CD4-positive, CD25-positive, alpha-beta regulatory T cell (primary cell): ENCODE data around the gene STRADB. TPM values are rescaled to one million over a fixed set of nuclear protein-coding genes. Genes with fewer than 3 reads are reported as not detected.
"Not testable (repeated sequence)": the region's sequence is repeated elsewhere in the genome, so short reads cannot be mapped to it uniquely, and the experiment has no call there.

Source experiments
- ATAC-seq, 2 donors: fragments of 150-1000 bp; cut with Tn5 transposase; one replicate each; pipeline ENCODE4 v1.10.0; 2021; ENCODE audit warnings: low read depth in 2 of 2, moderate number of reproducible peaks in 2 of 2, moderate library complexity in 1 of 2
- DNase-seq, 3 donors: peaks; one replicate each; pipeline versions ENCODE4 v3.0.0 to v3.0.0-alpha.2; 2012 to 2022; ENCODE audit warnings: mixed read lengths in 1 of 3
- H3K27ac ChIP-seq: one replicate; pipeline ENCODE4 v1.7.0; 2013; ENCODE audit warnings: mild to moderate bottlenecking, low read length; ENCODE audit not compliant: insufficient read depth, poor library complexity, severe bottlenecking
- H3K27me3 ChIP-seq: one replicate; pipeline ENCODE4 v1.7.0; 2013; ENCODE audit warnings: low read length; ENCODE audit not compliant: control insufficient read depth, insufficient read depth
- H3K36me3 ChIP-seq: one replicate; pipeline ENCODE4 v1.7.0; 2013; ENCODE audit warnings: mild to moderate bottlenecking, low read length, moderate library complexity; ENCODE audit not compliant: control insufficient read depth, insufficient read depth
- H3K4me1 ChIP-seq: 2 replicates; pipeline ENCODE4 v1.7.0; 2013; ENCODE audit warnings: mild to moderate bottlenecking, low read length; ENCODE audit not compliant: insufficient read depth, control insufficient read depth, poor library complexity, severe bottlenecking
- H3K4me3 ChIP-seq: one replicate; pipeline ENCODE4 v1.7.0; 2013; ENCODE audit warnings: low read depth, mild to moderate bottlenecking, low read length, moderate library complexity
- H3K9me3 ChIP-seq, 2 experiments: 1 replicate in 1 of 2; 2 replicates in 1 of 2; pipeline ENCODE4 v1.7.0; 2013; ENCODE audit warnings: low read length in 2 of 2, mild to moderate bottlenecking in 1 of 2, moderate library complexity in 1 of 2; ENCODE audit not compliant: control insufficient read depth in 2 of 2
- H3K27ac Mint-ChIP-seq, 3 donors: one replicate each; pipeline ENCODE4 v1.8.0; 2020 to 2022; ENCODE audit warnings: mild to moderate bottlenecking in 3 of 3, mixed read lengths in 3 of 3, moderate library complexity in 2 of 3
- H3K27me3 Mint-ChIP-seq: one replicate; pipeline ENCODE4 v1.8.0; 2022; ENCODE audit warnings: mild to moderate bottlenecking, mixed read lengths
- H3K36me3 Mint-ChIP-seq: one replicate; pipeline ENCODE4 v1.8.0; 2020; ENCODE audit warnings: mixed read lengths
- H3K4me1 Mint-ChIP-seq, 4 donors: one replicate each; pipeline ENCODE4 v1.8.0; 2020 to 2022; ENCODE audit warnings: mixed read lengths in 4 of 4, mild to moderate bottlenecking in 1 of 4
- H3K4me3 Mint-ChIP-seq, 4 donors: one replicate each; pipeline ENCODE4 v1.8.0; 2020 to 2022; ENCODE audit warnings: mild to moderate bottlenecking in 4 of 4, mixed read lengths in 4 of 4, moderate library complexity in 3 of 4
- H3K9me3 Mint-ChIP-seq, 7 donors: one replicate each; pipeline ENCODE4 v1.8.0; 2020 to 2022; ENCODE audit warnings: mixed read lengths in 7 of 7, mild to moderate bottlenecking in 3 of 7, moderate library complexity in 2 of 7
- polyA plus RNA-seq, 4 donors: library from polyadenylated mRNA; unstranded; fragments of 300-500 nt; fragmentation: Illumina TruSeq; gene quantifications; one replicate each; pipeline ENCODE4 v1.2.3, GENCODE V29; 2021
- total RNA-seq: library from RNA; stranded (reverse); gene quantifications from one replicate; pipeline ENCODE4 v1.2.3, GENCODE V29; 2022

STRADB gene
- total and polyA plus RNA-seq, 5 donors from 2014 or later: 11.0 to 44.2 (median 34.4) TPM

- Mint-ChIP-seq H3K4me3 (peak overlapping the region in 1 of 4 donors; percentile 48), H3K27ac (peak overlapping the region; percentile 44 to 83 (median 77)), H3K9me3 (no peaks in the 10 kb centered on the region), H3K36me3 (no peaks in the 10 kb centered on the region), H3K27me3 (no peaks in the 10 kb centered on the region), H3K4me1 (peaks cover 37 to 62% (median 50%) of the 10 kb centered on the region in 4 donors)
- Histone ChIP-seq H3K27me3 (no peaks in the 10 kb centered on the region), H3K4me1 (peaks cover 35% of the 10 kb centered on the region), H3K27ac (peak overlapping the region; percentile 58), H3K36me3 (peaks cover 16% of the 10 kb centered on the region), H3K9me3 (no peaks in the 10 kb centered on the region), H3K4me3 (no peak overlapping the region)
- ATAC-seq: no peak
- DNase-seq: no peak
These were observed 32.4 kb upstream of the STRADB start for GRCh38 chr2:201419057-201419635.

DNA sequence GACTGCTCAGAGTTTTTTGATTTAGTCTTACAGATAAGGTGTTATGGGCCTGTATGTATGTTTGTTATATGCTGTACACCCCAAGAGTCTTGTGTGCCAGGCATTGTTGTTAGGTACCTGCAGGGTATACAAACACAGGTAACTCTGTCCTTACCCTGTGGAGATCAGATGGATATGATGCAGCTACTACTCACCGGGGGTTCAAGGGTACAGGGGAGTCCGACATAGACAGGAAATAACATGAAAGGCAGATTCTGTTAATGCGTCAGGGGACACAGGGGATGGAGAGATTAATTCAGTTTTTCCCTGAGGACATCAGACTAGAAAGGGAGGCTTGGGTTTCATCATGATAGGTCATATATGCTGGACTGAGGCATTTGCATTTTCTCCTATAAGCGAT is 31.6 kb upstream of the STRADB start:
- peaks cover 27% of the 10 kb centered on the region for H3K4me1 ChIP-seq
- ATAC-seq (peak; percentile 34 to 45), DNase-seq (no peak)
- H3K4me3 ChIP-seq: peak overlapping the region; percentile 13
- H3K27me3 ChIP-seq: no peaks in the 10 kb centered on the region
- H3K36me3 Mint-ChIP-seq: no peaks in the 10 kb centered on the region
- no peaks in the 10 kb centered on the region for H3K9me3 Mint-ChIP-seq
- peak overlapping the region; percentile 58 for H3K27ac ChIP-seq
- H3K27me3 Mint-ChIP-seq: no peaks in the 10 kb centered on the region
- peak overlapping the region in 2 of 4 donors; percentile 11 to 65 for H3K4me3 Mint-ChIP-seq
- H3K9me3 ChIP-seq: no peaks in the 10 kb centered on the region
- peaks cover 16% of the 10 kb centered on the region for H3K36me3 ChIP-seq
- peaks cover 38 to 68% (median 53%) of the 10 kb centered on the region in 4 donors for H3K4me1 Mint-ChIP-seq
- H3K27ac Mint-ChIP-seq: peak overlapping the region; percentile 83 to 96 (median 90)

DNA sequence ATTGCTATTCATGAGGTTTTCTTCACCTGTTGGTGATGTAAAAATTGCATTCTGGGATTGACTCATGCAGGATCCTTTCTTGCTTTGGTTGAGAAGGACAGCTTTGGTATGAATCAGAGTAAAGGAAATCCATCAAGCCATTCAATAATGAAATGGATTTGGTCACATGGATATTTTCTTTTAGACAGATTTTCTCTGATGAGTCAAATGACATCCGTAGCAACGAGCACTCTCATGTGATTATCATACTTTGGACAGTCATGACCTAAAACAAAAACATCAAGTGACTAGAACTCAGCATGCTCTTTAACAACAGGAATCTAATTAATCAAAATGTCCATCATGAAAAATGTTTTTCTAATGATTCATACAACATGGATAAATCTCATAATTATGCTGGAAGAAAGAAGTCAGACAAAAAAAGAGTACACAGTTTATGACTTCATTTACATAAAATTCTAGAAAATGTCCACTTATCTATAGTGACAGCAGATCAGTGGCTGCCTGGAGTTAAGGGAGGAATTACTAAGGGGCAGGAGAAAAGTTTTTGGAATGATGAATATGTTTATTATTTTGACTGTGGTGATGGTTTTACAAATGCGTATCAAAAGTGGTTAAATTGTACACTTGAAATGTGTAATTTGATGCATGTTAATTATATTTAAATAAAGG is 31.0 kb upstream of the STRADB start:
- H3K36me3 ChIP-seq: peaks cover 16% of the 10 kb centered on the region
- H3K4me3 Mint-ChIP-seq: peak overlapping the region in 1 of 4 donors; percentile 11
- H3K27me3 Mint-ChIP-seq: no peaks in the 10 kb centered on the region
- H3K9me3 Mint-ChIP-seq: no peaks in the 10 kb centered on the region
- ATAC-seq: peak in 1 of 2 donors; percentile 20
- peaks cover 38 to 69% (median 55%) of the 10 kb centered on the region in 4 donors for H3K4me1 Mint-ChIP-seq
- H3K36me3 Mint-ChIP-seq: no peaks in the 10 kb centered on the region
- H3K27ac ChIP-seq: peak overlapping the region; percentile 58
- H3K27ac Mint-ChIP-seq: peak overlapping the region; percentile 83 to 96 (median 90)
- peak overlapping the region; percentile 13 for H3K4me3 ChIP-seq
- DNase-seq: no peak
- no peaks in the 10 kb centered on the region for H3K9me3 ChIP-seq
- peaks cover 22% of the 10 kb centered on the region for H3K4me1 ChIP-seq
- H3K27me3 ChIP-seq: no peaks in the 10 kb centered on the region

DNA sequence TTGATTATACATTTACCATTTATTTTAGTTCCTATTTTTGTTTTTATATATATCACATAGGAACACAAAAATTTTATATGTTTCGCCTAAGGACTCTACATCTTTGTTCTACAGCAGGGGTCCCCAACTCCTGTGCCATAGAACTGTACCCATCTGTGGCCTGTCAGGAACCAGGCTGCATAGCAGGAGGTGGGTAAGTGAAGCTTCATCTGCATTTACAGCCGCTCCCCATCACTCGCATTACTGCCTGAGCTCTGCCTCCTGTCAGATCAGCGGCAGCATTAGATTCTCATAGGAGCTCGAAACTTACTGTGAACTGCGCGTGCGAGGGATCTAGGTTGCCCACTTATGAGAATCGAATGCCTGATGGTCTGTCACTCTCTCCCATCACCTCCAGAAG is 25.6 kb upstream of the STRADB start:
- Mint-ChIP-seq H3K4me3 (no peak overlapping the region), H3K4me1 (peaks cover 18 to 62% (median 33%) of the 10 kb centered on the region in 4 donors), H3K36me3 (peaks cover 3% of the 10 kb centered on the region), H3K9me3 (peaks cover 0 to 4% (median 0%) of the 10 kb centered on the region in 7 donors), H3K27ac (peak overlapping the region in 2 of 3 donors; percentile 42 to 63), H3K27me3 (no peaks in the 10 kb centered on the region)
- Histone ChIP-seq H3K36me3 (no peaks in the 10 kb centered on the region), H3K4me1 (peaks cover under 1% of the 10 kb centered on the region), H3K27ac (no peak overlapping the region), H3K9me3 (no peaks in the 10 kb centered on the region), H3K27me3 (no peaks in the 10 kb centered on the region), H3K4me3 (no peak overlapping the region)
- no peak for ATAC-seq
- no peak for DNase-seq

- not testable (repeated sequence) for H3K9me3 Mint-ChIP-seq, H3K4me3 ChIP-seq, H3K27me3 ChIP-seq, H3K4me3 Mint-ChIP-seq, DNase-seq, H3K27ac ChIP-seq, H3K9me3 ChIP-seq, H3K36me3 ChIP-seq, ATAC-seq, H3K27me3 Mint-ChIP-seq
- peaks cover 22% of the 10 kb centered on the region for H3K4me1 ChIP-seq
- Mint-ChIP-seq H3K27ac (peak overlapping the region in 1 of 3 donors; percentile 36), H3K4me1 (peaks cover 17 to 64% (median 37%) of the 10 kb centered on the region in 4 donors), H3K36me3 (peaks cover 11% of the 10 kb centered on the region)
These were observed 23.2 kb upstream of the STRADB start for GRCh38 chr2:201428366-201428765.

DNA sequence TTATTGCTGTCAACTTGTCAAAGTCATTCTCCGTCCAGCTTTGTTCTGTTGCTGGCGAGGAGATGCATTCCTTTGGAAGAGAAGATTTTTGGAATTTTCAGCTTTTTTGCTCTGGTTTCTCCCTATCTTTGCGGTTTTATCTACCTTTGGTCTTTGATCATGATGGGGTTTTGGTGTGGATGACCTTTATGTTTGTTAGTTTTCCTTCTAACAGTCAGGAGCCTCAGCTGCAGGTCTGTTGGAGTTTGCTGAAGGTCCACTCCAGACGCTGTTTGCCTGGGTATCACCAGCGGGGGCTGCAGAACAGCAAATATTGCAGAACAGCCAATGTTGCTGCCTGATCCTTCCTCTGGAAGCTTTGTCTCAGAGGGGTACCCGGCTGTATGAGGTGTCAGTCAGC is 21.7 kb upstream of the STRADB start:
- Mint-ChIP-seq H3K36me3 (peaks cover 11% of the 10 kb centered on the region), H3K27ac (peak overlapping the region in 1 of 3 donors; percentile 22), H3K4me1 (peaks cover 18 to 72% (median 42%) of the 10 kb centered on the region in 4 donors)
- not testable (repeated sequence) for H3K9me3 Mint-ChIP-seq, H3K27me3 ChIP-seq, DNase-seq, ATAC-seq, H3K27ac ChIP-seq, H3K27me3 Mint-ChIP-seq, H3K4me3 Mint-ChIP-seq, H3K4me3 ChIP-seq, H3K9me3 ChIP-seq, H3K36me3 ChIP-seq
- H3K4me1 ChIP-seq: peaks cover 28% of the 10 kb centered on the region

DNA sequence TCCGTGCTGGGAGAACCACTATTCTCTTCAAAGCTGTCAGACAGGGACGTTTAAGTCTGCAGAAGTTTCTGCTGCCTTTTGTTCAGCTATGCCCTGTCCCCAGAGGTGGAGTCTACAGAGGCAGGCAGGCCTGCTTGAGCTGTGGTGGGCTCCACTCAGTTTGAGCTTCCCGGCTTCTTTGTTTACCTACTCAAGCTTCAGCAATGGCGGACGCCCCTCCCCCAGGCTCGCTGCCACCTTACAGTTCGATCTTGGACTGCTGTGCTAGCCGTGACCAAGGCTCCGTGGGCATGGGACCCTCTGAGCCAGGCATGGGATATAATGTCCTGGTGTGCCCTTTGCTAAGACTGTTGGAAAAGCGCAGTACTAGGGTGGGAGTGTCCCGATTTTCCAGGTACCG is 21.2 kb upstream of the STRADB start:
- H3K9me3 ChIP-seq: not testable (repeated sequence)

More for the DNA sequence above, 21.2 kb upstream of the STRADB start:
- H3K4me3 Mint-ChIP-seq, H3K9me3 Mint-ChIP-seq, H3K27me3 ChIP-seq, H3K36me3 ChIP-seq, DNase-seq, H3K27ac ChIP-seq, H3K4me3 ChIP-seq, ATAC-seq, H3K27me3 Mint-ChIP-seq: not testable (repeated sequence)
- H3K27ac Mint-ChIP-seq: peak overlapping the region in 2 of 3 donors; percentile 56 to 86
- H3K4me1 Mint-ChIP-seq: peaks cover 21 to 74% (median 43%) of the 10 kb centered on the region in 4 donors
- H3K36me3 Mint-ChIP-seq: peaks cover 11% of the 10 kb centered on the region
- peaks cover 28% of the 10 kb centered on the region for H3K4me1 ChIP-seq
